ENCODE measurements around the gene CCL2. TPM values are rescaled to one million over a fixed set of nuclear protein-coding genes. Genes with fewer than 3 reads are reported as not detected.

CCL2 gene
- total RNA-seq, 1 experiment from 2014 or later = not detected

DNA sequence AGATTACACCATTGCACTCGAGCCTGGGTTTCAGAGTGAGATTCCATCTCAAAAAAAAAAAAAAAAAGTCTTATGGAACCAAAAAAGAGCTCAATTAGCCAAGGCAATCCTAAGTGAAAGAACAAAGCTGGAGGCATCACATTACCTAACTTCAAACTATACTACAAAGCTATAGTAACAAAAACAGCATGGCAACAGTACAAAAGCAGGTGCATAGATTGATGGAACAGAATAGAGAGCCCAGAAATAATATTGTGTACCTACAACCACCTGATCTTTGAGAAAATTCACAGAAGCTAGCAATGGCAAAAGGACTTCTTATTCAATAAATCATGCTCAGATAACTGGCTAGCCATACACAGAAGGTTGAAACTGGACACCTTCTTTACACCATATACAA, 24.7 kb upstream of the CCL2 start:
- Histone ChIP-seq H3K27me3 (ENCODE audit: insufficient read depth, low read depth) (no peaks in the 10 kb centered on the region), H3K36me3 (ENCODE audit: low read depth) (no peaks in the 10 kb centered on the region), H4K20me1 (ENCODE audit: insufficient read depth) (no peaks in the 10 kb centered on the region), H3K27ac (no peak overlapping the region), H3K9me3 (ENCODE audit: insufficient read depth, low read depth) (no peaks in the 10 kb centered on the region), H3K4me1 (replicated peaks; ENCODE audit: insufficient read depth) (no peaks in the 10 kb centered on the region), H2AFZ (no peak overlapping the region), H3K9me2 (ENCODE audit: insufficient read depth) (no peaks in the 10 kb centered on the region), H3F3A (ENCODE audit: insufficient read depth, low read depth) (no peaks in the 10 kb centered on the region), H3K4me2 (no peak overlapping the region), H3K79me2 (ENCODE audit: low read depth) (no peaks in the 10 kb centered on the region), H3K4me3 (no peak overlapping the region)
- TF ChIP-seq EZH2 (IDR thresholded peaks at IDR 0.05; ENCODE audit: low read depth) = no peak
- TF ChIP-seq, protein P1, sequence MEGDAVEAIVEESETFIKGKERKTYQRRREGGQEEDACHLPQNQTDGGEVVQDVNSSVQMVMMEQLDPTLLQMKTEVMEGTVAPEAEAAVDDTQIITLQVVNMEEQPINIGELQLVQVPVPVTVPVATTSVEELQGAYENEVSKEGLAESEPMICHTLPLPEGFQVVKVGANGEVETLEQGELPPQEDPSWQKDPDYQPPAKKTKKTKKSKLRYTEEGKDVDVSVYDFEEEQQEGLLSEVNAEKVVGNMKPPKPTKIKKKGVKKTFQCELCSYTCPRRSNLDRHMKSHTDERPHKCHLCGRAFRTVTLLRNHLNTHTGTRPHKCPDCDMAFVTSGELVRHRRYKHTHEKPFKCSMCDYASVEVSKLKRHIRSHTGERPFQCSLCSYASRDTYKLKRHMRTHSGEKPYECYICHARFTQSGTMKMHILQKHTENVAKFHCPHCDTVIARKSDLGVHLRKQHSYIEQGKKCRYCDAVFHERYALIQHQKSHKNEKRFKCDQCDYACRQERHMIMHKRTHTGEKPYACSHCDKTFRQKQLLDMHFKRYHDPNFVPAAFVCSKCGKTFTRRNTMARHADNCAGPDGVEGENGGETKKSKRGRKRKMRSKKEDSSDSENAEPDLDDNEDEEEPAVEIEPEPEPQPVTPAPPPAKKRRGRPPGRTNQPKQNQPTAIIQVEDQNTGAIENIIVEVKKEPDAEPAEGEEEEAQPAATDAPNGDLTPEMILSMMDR (conservative IDR thresholded peaks at IDR 0.05) = no peak
- DNase-seq = no peak
- intact Hi-C loops (cut with micrococcal nuclease; ENCODE audit: unreplicated experiment) = no loop called here
- CTCF ChIA-PET = interaction anchor here (0.7 kb wide), 1 partner anchor 30 kb away, joined by 12 read pairs; no protein-coding TSS in a partner anchor
- POLR2A ChIA-PET (ENCODE audit: unreplicated experiment) = no interaction called here
- BruUV-seq (replicated peaks) = no TSS peak

DNA sequence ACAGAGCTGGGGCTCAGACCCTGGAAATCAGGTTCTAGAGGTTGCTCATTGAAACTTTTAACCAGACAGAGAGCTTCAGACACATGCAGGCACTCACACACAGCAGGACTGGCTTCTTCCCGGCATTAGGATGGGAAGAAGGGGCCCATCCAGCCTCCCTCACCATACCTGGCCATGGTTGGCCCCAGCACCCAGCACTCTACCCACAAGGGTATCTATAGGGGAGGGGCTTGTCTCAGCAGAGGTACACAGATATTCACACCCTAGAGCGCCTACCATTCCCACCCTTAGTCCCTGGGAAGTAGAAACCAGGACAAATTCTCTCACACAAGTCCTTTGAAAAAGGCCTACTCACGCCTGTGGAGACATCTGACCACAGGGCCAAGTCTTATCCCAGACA, 20.5 kb upstream of the CCL2 start:
- Histone ChIP-seq H3K79me2 (ENCODE audit: low read depth) (no peaks in the 10 kb centered on the region), H3K9me2 (ENCODE audit: insufficient read depth) (no peaks in the 10 kb centered on the region), H2AFZ (no peak overlapping the region), H4K20me1 (ENCODE audit: insufficient read depth) (no peaks in the 10 kb centered on the region), H3K27ac (no peak overlapping the region), H3K4me1 (replicated peaks; ENCODE audit: insufficient read depth) (no peaks in the 10 kb centered on the region), H3F3A (ENCODE audit: insufficient read depth, low read depth) (no peaks in the 10 kb centered on the region), H3K9me3 (ENCODE audit: insufficient read depth, low read depth) (no peaks in the 10 kb centered on the region), H3K36me3 (ENCODE audit: low read depth) (no peaks in the 10 kb centered on the region), H3K4me2 (no peak overlapping the region), H3K27me3 (ENCODE audit: insufficient read depth, low read depth) (peaks cover 3% of the 10 kb centered on the region; the same call in 1 of the 2 replicates), H3K4me3 (no peak overlapping the region)
- POLR2A ChIA-PET (ENCODE audit: unreplicated experiment) = no interaction called here
- intact Hi-C loops (cut with micrococcal nuclease; ENCODE audit: unreplicated experiment) = no loop called here
- BruUV-seq (replicated peaks) = no TSS peak
- no peak for DNase-seq
- TF ChIP-seq, protein P1 (conservative IDR thresholded peaks at IDR 0.05) = no peak
- no peak for TF ChIP-seq EZH2 (IDR thresholded peaks at IDR 0.05; ENCODE audit: low read depth)
- CTCF ChIA-PET = no interaction called here

DNA sequence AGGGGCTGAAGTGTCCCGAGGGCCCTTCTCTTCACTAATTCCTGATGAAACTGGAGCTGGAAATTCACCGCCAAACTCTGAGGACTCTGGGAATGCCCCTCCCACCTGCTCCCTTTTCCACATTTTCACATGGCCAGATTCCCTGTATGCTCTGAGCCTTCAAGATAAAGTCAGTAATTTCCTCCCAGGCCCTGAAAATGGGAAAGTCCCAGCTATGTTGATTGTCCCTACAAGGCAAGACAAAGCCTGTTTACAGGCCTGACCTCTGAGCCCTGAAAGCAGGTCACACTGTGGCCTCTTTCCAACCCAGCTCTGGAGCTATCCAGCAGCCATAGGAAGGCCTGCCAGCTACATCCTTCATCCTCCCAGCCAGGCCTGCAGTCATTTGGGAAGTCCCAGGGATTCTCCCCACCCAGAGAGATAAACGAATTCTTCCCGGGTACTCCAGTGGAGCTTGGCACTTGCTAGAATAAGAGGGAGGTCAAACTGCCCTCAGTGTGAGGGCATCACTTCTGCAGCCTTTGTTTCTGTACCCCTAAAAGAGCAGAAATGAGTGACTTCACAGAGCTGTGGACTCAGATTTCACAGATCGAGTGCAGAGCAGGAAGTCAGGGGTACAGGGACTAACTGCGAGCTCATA, 19.6 kb upstream of the CCL2 start:
- BruUV-seq (replicated peaks) = no TSS peak
- POLR2A ChIA-PET (ENCODE audit: unreplicated experiment) = no interaction called here

More for the DNA sequence above, 19.6 kb upstream of the CCL2 start:
- CTCF ChIA-PET = no interaction called here
- H3K79me2 ChIP-seq (ENCODE audit: low read depth) = no peaks in the 10 kb centered on the region
- no peak overlapping the region for H3K27ac ChIP-seq
- no peak for DNase-seq
- H3K27me3 ChIP-seq (ENCODE audit: insufficient read depth, low read depth) = peaks cover 10% of the 10 kb centered on the region
- no peaks in the 10 kb centered on the region for H3F3A ChIP-seq (ENCODE audit: insufficient read depth, low read depth)
- no peaks in the 10 kb centered on the region for H3K4me1 ChIP-seq (replicated peaks; ENCODE audit: insufficient read depth)
- no peak overlapping the region for H3K4me3 ChIP-seq
- no peaks in the 10 kb centered on the region for H3K9me2 ChIP-seq (ENCODE audit: insufficient read depth)
- no peaks in the 10 kb centered on the region for H3K9me3 ChIP-seq (ENCODE audit: insufficient read depth, low read depth)
- no peak overlapping the region for H2AFZ ChIP-seq
- no peaks in the 10 kb centered on the region for H4K20me1 ChIP-seq (ENCODE audit: insufficient read depth)
- H3K36me3 ChIP-seq (ENCODE audit: low read depth) = no peaks in the 10 kb centered on the region
- no peak overlapping the region for H3K4me2 ChIP-seq
- intact Hi-C loops (cut with micrococcal nuclease; ENCODE audit: unreplicated experiment) = no loop called here
- TF ChIP-seq EZH2 (IDR thresholded peaks at IDR 0.05; ENCODE audit: low read depth) = no peak
- TF ChIP-seq, protein P1 (conservative IDR thresholded peaks at IDR 0.05) = no peak

All from PC-9 (cell line).